GM21447 (cell line): ENCODE measurements around the gene MICAL2.

Experiments used
- ATAC-seq: cut with Tn5 transposase; IDR thresholded peaks from one replicate; pipeline ENCODE4 v1.9.1; 2021; ENCODE audit not compliant: unreplicated experiment

The MICAL2 gene

DNA sequence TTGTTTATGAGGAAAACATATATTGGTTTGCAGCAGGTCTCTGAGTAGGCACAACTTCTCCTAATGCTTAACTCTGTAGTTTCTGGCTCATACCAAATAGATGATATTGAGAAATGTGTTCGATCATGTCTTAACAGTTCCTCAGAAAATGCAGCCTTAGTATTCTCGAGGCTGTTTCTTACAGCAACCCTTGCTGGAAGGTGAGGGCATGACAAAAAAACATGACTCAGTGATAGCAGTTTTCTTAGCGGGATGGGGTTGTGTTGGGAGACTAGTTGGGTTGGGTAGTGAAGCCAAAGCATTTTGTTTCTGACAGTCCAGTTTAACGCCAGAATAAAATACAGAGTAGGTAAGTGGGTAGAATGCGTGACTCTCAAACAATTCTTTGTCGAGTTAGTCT lies 172.3 kb downstream of the MICAL2 start:
- ATAC-seq, result no peak

DNA sequence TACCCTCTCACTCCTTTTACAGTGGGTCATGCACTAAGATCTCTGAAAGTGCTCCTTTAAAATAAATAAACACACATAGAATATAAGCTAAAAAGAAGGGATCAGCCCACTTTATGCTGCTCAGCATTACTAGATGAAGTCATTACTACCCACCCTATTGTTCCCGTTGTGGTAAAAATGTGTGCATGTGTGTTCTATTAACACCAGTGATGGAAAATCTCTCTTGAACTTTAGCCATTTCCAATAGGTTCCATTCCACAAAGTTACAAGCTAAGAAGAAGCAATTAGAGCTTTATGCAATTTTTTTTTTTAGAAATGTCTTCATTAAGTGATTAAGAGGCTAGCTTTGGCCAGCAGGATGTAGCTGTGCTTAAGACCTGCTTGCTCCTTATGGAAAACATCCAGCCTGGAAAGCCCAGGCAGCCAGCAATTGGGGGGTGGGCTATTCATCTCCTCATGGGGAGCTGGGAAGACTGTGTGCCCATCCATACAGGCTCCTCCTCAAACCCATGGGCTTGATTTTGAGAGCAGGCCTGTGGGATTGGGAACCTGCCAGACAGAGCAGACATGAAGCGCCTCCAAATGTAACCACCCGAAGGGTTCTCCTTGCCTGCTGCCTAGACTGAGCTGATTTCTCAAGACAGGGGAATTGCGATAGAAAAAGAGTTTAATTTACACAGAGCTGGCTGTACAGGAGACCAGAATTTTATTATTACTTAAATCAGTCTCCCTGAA lies 174.1 kb downstream of the MICAL2 start:
- no peak for ATAC-seq

DNA sequence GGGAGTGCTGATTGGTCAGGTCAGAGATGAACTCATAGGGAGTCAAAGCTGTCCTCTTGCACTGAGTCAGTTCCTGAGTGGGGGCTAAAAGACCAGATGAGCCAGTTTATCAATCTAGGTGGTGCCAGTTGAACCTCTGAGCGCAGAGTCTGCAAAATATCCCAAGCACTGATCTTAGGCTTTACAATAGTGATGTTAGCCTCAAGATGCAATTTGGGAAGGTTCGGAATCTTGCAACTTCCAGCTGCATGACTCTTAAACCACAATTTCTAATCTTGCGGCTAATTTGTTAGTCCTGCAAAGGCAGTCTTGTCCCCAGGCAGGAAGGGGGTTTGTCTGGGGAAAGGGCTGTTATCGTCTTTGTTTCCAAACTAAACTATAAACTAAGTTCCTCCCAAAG lies 174.7 kb downstream of the MICAL2 start:
- no peak for ATAC-seq

DNA sequence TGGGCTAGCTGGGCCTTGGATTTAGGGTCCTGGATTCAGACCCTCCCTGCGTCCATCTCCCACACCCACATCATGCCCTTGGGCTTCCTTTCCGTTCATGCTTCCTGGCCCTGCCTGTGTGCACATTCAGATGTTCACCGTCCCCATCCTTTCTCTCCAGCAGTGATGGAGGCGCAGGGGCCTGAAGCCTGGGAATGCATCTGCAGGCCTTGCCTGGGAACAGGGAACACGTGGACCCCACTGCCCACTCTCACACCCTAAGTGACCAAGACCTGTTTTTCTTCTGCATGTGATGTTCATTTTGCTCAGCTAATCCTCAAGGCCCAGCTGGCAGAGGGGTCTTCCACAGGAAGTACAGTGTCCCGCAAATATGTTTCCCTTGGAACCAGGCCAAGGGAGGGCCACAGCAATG lies 175.4 kb downstream of the MICAL2 start:
- no peak for ATAC-seq

DNA sequence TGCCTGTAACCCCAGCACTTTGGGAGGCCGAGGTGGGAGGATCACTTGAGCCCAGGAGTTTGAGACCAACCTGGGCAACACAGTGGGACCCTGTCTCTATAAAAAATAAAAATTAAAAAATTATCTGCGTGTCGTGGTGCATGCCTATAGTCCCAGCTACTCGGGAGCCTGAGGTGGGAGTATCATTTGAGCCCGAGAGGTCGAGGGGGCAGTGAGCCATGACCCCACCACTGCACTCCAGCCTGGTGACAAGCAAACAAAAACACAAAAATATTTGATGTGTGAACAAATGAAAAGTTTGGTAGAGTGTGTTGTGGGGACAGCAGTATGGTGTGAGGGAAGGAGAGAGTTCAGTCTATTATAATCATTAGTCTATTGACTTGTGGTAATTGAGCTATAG lies 176.2 kb downstream of the MICAL2 start:
- no peak for ATAC-seq

DNA sequence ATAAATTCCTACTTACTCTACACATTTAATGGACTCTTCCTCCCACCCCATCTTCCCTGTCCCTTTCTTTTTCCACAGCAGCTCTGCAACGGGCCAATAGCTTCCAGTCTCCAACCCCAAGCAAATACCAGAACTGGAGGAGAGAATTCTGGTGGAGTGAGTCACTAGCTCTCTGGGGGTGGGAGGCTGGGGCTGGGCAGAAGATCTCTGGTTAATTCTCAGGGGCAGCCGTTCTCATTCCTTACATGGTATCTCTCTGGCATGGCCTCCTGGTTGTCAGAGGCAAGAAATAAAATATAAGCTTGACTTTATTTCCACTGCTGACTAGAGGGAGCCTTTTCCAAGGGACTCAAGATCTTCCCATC lies 176.6 kb downstream of the MICAL2 start:
- no peak for ATAC-seq

DNA sequence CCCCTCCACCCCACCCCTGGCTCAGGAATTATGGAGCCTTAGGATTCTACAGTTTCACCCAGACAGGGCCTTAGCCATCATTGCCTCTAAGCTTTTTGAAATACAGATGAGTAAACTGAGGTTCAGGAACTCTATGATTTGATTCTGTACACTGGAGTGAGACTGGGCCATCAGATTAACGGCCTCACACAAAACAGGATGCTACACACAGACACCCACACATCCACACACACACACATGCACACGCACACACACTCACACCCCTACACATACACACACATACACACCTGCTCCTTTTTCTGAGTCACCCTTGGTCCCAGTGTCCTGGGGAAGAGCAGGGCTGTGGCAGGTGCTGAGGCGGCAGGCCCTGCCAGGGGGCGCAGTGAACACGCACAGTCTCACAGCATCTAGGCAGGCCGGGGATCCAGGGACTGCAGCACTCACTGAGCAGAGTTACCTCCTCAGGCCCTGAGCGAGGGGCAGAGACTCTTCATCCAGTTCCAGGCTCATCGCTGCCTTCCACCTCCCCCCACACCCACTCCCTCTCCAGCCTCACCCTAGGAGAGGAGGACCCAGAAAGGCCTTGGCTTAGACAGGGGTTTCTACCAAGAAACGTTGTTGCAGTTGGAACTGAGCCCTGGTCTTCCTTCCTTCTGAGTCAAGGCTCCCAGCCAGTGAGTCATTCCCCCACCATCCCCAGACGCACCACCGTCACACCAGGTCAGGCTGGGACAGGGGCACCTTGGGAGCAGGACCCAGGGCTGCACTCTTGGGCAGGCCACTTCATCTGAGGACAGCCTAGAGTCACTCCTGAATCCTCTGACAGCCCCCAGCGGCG lies 177.2 kb downstream of the MICAL2 start:
- ATAC-seq, result no peak

DNA sequence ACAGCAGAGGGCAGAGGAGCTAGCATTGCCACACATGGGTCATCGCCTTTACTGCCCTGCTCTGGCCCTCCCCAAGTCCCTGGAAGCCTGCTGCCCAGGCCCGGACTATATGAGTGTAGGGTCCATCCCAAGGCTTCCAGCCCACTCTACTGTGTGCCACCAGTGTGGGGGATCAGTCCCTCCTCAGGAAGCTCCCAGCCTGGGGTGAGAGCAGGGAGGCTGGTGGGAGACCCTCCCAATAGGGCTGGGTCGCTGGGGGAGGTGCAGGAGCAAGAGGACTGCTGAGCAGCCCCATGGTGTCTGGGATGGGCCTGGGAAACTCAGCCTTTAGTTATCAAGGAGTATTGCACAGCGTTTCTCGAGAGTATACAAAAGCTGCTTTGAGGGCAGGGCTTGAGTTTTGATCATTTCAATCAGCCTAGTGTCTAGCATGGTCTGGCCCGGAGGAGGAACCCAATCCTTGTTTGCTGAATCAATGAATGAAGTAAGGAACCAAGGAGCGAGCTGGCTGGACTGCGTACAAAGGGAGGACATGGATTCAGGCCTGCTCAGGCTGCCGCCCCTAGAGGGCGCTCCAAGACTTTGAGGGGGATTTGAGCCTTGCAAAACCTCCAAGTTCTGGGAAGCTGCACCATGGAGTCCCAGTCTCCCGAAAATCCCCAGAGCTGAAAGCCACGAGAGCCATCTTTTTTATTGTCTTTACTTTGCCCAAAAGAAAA lies 178.0 kb downstream of the MICAL2 start:
- no peak for ATAC-seq

DNA sequence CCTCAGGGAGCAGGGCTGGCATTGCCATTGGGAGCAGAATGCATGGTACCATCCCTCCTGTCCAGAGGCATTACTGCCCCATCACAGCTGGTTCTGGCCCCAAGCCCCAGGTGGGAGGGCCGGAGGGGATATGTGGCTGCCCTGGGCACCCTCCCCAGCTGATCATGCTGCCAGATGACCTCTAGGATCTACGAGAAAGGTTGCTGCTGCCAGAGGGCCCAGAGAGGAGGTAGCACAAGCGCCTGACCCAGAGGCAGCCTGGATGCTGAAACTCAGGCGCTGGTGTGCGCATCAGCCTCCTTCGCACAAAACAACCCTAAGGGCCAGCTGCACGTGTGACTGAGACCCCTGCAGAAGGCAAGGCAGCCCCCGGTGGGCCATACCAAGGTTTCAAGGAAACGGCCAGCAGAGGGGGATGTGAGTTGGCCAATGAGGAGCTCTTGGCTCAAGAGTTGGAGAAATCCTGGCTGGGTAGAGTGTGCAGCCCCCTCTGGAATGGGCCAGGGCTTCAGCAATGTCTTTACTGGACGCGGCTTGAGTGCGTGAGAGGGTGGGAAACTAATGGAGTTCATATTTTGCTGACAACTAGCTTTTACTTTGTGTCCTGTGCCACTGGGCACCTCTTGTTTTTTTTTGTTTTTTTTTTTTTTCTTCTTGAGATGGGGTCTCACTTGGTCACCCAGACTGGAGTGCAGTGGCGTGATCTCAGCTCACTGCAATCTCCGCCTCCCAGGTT lies 178.7 kb downstream of the MICAL2 start:
- no peak for ATAC-seq

DNA sequence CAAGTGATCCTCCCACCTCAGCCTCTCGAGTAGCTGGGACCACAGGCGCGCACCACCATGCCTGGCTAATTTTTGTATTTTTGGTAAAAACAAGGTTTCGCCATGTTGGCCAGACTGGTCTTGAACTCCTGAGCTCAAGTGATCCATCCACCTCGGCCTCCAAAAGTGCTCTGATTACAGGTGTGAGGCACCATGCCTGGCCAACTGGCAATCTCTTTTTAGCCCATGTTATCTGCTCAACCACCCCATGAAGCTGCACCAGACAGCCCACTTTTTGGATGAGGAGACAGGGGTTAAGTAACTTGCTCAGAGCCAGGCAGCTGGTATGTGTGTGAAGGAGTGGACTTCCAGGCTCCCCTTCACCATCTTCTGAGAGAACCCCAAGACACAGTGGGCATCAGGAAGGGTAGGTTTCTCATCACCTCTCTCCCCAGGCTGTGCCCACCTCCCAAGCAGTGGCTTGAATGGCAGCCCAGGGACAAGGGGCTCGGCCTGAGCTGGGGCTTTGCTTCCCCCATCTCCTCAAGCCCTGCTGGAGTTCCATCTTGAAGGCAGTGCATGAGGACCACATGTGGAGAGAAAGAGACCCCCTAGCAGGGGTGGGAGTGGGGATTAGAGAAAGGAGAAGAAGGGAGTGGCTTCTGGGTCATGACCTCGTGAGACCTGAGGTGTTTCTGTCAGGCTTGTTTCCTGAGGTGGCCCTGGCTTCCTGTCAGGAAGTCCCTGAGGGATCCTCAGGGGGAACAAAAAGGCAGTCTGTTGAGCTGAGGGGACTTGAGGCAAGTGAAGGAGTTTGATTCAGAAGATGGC lies 179.5 kb downstream of the MICAL2 start:
- no peak for ATAC-seq

DNA sequence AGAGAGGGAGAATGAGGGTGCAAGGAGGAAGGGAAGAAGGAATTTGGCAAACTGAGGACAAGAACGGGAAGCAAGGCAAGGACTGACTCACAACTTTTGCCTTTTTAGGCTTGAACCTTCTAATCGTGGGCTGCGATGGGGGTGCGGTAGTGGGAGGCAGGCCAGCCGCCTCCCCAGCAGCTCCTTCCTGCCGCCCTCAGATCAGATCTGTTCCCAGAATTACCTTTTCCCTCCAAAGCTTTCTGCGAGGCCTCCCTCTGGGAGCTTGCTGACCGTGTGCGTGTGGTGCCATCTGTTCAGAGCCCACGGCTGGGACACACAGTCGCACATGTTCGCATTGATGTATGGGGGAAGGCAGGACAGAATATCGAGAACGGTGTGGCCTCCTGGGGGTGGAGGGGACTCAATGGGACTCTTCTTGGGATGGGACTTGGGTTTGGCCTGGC lies 180.1 kb downstream of the MICAL2 start:
- ATAC-seq, result no peak

DNA sequence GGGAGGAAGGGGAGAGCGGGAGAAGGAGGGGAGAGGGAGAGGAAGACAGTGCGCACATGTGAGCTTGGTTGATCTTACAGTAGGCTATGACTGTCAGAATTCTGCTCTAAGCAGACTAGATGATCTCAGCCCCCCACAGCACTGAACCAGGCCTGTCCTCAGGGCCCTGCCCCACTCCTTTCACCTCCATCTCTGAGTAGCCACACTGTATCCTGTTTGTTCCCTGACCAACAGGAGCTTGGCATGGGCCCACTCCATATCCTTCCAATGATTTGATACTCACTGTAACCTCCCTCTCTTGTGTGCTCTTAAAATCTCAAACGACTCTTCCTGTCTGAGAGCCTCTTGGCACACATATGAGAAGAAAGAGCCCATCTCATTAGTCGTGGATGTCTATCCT lies 180.9 kb downstream of the MICAL2 start:
- no peak for ATAC-seq

DNA sequence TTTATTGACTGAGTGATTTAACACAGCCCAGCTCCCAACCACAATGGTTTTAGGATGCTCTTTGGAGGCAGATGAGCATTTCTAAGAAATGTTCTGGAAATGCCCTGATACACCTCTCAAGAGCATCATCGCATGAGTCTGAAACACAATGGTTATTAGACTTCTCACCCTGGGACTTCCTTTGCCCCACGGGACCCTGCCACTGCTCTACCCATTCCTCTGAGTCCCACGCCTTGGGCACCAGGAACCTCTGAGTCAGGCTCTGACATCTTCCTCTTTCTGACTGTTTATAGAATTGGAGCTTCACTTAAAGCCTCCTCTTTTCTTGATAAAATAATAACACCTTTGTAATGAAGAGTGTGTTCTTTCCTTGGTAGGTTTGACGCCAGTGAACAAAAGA lies 181.4 kb downstream of the MICAL2 start:
- ATAC-seq, result no peak

DNA sequence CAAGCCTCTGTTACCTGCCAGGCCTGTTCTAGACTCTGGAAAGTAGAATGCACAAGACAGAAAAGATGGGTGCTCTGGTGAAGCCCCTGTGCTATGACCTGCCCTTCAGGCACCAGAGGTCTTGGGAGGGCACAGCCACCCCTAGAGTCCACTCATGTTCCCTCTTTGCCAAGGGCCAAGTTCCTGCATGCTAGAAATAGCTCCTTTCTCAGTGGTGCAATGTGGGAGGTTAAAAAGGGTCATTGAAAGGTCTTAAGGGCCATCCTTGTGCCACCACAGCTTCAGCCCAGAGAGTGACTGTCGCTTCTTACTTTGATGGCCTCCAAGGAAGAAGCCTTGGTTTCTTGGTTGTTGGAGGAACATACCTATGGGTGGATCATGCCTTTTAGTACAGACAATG lies 182.4 kb downstream of the MICAL2 start:
- no peak for ATAC-seq

DNA sequence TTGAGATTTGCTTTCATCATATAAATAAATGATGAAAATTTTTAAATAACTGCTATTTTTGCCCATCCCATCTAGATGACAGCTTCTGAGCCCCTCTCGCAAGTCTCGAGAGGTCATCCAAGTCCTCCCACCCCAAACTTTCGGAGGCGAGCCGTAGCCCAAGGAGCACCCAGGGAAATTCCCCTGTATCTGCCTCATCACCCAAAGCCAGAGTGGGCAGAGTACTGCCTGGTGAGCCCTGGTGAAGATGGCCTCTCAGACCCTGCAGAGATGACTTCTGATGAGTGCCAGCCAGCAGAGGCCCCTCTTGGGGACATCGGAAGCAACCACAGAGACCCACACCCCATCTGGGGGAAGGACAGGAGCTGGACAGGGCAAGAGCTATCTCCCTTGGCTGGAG lies 183.1 kb downstream of the MICAL2 start:
- ATAC-seq, result no peak

DNA sequence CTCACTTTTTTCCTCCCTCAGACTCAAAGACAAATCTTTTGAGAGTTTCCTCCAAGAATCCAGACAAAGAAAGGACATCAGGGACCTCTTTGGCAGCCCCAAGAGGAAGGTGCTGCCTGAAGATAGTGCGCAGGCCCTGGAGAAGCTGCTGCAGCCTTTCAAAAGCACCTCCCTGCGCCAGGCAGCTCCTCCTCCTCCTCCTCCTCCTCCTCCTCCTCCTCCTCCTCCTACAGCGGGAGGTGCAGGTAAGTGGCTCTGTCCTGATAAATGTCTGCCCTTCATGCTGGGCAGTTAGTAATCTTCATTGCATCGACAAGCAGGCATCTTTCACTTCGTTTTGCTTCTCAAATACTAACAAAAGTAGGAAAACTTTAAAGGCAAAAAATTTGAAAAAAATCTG lies 184.2 kb downstream of the MICAL2 start:
- no peak for ATAC-seq

DNA sequence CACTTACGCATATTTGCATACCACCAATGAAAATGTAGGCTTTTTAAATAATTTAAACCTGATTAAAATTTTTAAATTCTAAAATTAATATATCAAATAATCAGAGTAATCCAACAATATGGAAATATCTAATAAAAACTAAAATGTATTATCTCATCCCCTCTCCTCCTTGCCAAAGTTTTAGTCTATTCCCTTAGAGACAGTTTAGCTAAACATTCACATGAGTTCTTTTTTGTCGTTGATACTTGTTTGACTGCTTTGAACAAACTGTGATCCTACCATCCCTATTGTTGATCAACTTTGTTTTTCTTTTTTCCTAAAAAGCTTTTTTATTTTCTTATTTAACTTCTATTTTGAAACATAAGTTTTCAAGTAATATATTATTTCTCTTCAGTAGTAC lies 185.6 kb downstream of the MICAL2 start:
- ATAC-seq, result no peak

DNA sequence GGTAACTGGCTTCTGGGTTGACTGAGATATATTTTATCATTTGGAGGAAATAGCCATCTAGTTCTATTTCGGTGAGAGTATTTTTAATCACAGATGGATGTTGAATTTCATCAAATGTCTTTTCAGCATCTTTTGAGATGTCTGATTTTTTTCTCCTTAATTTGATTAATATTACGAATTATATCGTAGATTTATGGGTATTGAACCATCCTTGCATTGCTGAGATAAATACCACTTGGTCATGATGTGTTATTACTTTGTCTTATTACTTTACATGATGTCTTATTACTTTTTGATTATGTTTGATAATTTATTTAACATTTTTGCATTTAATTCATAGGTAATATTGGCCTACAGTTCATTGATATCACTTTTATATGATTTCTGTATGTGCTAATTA lies 188.2 kb downstream of the MICAL2 start:
- ATAC-seq, result no peak

DNA sequence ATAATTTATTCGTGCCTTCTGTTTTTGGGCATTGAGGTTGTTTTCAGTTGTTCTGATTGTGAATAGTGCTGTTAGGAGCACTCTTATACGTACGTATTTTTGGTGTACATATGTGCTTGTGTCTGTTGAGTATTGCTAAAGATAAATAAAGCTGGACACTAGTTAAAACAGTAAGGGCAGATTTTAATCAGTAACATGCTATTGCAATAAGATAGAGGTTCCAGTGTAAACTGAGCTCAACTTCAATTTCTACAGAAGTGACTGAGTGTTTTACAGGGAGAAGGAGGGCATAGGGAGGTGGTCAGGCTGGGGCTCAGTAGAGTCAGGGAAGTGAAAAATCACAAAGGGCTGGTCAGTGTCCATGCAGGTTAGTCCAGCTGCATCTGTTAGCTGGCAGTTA lies 191.0 kb downstream of the MICAL2 start:
- no peak for ATAC-seq

DNA sequence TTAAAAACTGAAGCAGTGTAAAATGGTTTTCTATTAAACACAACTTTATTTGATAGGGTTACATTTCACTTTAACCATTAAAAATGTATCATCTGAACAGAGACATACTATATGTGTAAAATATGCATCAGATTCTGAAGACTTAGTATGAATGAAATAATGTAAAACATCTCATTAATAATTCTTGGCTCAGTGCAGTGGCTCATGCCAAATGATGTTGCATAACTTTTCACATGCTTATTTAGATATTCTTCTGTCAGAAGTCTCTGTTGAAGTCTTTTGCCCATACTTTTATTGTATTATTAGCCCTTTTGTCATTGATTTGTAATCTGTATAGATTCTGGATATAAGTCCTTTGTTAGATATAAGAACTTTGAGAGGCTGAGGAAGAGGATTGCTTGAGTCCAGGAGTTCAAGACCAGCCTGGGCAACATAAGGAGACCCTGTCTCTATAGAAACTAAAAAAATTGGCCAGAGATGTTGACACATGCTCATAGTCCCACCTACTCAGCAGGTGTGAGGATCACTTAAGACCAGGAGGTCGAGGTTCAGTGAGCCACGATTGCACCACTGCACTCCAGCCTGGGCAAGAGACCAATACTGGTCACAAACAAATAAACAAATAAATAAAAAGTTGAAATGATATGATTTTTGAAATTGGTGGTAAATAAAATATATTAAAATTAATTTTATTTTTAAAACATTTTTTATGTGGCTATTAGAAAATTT lies 193.2 kb downstream of the MICAL2 start:
- no peak for ATAC-seq
